Right lung (tissue), 5 donors: Measurements from ENCODE around the gene KLK12. TPM values are rescaled to one million over a fixed set of nuclear protein-coding genes. Genes with fewer than 3 reads are reported as not detected.

Source experiments
- DNase-seq, 2 donors: peaks; one replicate each; pipeline ENCODE4 v3.0.0-alpha.2; 2013
- polyA plus RNA-seq, 5 donors: library from polyadenylated mRNA; unstranded; fragments of 120-200 nt; gene quantifications; one replicate each; pipeline versions ENCODE4 v1.2.1 to v1.2.3, GENCODE V29; 2013; ENCODE audit warnings: inconsistent platforms in 1 of 5, low replicate concordance in 1 of 5; ENCODE audit not compliant: insufficient read length in 5 of 5, insufficient read depth in 1 of 5

KLK12 gene
- polyA plus RNA-seq, 5 donors: 0.39 to 0.76 (median 0.59) TPM

- DNase-seq: no peak
Measured at GRCh38 chr19:51055866-51056265, 21.1 kb upstream of the KLK12 start.

- DNase-seq: no peak
Measured at GRCh38 chr19:51047031-51047335, 12.2 kb upstream of the KLK12 start.

DNA sequence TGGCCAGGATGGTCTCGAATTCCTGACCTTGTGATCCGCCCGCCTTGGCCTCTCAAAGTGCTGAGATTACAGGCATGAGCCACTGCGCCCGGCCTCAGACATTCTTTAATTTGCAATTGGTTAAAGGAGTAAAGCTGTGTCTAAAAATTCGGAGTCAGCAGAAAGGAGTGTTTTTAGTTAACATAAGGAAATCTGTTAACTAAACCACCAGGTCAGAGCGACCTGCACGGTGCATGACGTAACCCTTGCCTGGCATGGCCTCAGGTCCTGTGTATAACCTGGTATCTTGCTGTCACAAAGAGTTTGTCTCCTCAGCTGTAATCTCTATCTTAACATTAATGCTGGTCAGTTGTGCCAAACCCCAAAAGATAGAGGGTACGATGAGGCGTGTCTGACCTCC is 9.5 kb upstream of the KLK12 start:
- no peak for DNase-seq

DNA sequence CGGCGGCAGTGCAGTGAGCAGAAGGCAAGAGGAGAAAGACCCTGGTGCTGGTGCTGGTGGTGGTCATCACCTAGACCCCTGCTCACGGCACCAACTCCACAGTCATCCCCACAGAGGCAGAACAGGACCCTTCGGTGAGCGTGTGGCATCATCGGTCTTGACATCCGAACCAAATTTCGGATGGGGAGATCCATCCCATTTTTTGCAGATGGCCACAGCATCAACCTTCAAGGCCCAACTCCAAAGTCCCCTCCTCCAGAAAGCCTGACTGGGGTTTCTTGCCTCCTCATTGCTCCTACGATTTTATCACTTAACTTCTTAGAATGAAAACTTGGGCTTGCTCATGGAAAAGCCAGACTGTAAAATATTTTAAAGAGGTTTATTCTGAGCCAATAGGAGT is 8.7 kb upstream of the KLK12 start:
- DNase-seq: no peak

DNA sequence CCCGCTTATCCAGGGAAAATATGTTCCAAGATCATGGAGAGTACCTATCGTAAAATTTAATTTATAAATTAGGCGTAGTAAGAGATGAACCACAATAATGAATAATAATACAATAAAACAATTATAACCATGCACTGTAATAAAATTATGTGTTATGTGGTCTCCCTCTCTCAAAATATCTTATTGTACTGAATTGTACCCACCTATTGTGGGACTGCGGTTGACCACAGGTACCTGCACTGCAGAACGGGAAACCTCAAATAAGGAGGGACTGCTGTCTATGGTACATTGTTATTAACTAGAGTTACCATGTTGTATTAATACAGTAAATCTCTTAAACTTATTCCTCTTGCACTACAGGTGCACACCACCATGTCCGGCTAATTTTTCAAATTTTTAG is 5.3 kb upstream of the KLK12 start:
- DNase-seq: no peak

DNA sequence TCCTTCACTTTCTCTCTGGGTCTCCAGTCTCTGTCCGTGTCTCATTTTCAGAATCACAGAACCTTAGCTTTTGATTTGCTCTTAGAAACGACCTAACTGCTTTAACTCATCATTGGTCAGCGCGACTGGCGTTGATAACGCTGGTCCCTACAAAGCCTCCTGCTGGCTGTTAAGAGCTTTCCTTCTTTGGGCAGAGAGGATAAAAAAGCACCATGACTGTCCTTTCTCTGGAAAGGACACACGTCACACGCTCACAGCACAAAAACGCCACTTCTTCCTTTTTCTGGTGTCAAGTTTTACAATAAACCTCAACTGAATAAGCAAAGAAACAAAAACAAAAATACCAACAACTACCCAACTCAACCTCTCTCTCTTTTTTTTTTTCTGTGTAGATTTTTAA is 1.7 kb upstream of the KLK12 start:
- no peak for DNase-seq

GRCh38 chr19:51031880-51032225 is 2.9 kb downstream of the KLK12 start:
- DNase-seq: no peak

GRCh38 chr19:51031220-51031879 is 3.5 kb downstream of the KLK12 start:
- no peak for DNase-seq

DNA sequence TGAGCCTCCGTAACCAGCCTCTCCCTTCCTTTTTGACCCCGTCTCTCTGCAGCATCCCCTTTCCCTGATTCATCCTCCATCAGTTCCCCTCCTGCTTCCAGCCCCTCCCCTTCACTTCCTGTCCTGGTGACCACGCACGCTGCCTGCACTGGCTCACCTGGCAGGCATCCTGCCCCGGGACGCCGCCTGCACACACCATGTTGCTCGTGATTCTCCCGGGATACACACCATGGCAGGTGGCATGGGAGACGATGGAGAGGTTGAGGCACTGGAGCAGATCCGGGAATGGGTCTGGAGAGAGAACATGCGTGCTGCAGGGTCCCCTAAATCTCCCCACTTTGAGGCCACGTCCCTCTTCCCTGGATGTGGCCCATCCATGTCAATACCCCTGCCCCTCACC is 4.2 kb downstream of the KLK12 start:
- no peak for DNase-seq

- DNase-seq: no peak
Measured at GRCh38 chr19:51029718-51030117, 5.1 kb downstream of the KLK12 start.

DNA sequence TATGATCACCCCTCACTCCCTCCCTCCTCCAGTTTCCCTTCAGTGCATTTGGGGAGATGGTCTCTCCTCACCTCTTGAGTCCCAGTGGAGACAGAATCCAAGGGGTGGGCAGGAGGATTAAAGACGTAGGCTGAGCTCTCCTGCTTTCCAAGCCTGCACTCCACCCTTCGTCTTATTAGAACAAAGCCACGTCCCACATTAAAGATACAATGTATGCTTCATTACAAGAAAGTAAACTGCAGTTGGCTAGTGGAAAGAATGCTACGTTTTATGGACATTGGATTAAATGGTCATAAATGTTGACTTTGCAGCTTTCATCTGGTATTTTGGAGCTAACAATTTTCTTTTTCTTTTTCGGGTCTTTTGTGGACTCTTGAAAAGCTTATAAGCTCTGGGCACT is 6.9 kb downstream of the KLK12 start:
- no peak for DNase-seq

DNA sequence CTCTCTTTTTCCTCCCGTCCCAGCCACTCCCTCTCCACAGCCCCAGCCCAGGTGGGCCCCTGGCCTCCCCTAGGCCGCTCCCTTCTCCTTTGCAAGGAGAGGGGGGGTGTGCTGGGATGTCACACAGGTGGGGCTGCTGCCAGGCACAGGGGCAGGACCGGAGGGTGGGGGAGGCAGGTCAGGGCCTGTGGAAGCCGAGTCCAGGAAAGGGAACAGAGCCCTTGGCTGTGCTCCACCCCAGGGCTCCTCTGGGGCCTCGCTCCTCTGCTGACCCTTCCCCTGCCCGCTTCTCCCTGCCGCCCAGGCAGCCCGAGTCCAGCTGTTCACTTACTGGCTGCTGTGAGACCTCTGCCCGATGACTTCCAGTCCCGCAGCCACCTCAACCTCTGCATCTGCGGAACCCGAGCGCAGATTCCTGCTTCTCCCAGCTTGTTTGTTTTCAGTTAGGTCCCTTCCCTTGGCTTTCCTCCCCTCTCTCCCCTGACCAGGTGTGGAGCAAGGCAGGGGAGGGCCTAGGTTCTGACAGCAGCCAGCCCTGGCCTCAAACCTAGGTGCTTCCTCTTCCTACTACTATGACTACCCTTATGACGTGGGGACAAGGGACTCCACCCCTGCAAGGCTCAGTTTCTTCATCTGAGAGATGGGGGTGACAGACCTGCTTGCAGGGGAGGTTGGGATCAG is 7.5 kb downstream of the KLK12 start:
- no peak for DNase-seq

DNA sequence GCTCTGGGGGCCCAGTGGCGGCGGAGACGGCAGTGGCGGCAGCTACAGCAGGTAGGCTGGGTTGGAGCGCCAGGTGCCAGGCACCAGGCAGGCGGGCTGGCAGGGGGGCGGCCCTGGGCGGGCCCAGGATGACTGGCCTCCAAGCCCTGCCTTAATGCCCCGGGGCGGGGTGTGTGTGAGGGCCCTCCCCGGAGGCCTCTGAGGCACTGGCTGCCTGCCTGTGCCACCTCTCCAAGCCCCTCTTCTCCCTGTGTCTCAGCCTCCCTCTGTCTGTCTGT is 8.3 kb downstream of the KLK12 start, which contains the start of gene KLK11:
TSS of gene KLK11 (minus strand) at position 63 of the 278 bp plus-strand sequence. CDS start 985 bp downstream, outside the sequence.
- no peak for DNase-seq

DNA sequence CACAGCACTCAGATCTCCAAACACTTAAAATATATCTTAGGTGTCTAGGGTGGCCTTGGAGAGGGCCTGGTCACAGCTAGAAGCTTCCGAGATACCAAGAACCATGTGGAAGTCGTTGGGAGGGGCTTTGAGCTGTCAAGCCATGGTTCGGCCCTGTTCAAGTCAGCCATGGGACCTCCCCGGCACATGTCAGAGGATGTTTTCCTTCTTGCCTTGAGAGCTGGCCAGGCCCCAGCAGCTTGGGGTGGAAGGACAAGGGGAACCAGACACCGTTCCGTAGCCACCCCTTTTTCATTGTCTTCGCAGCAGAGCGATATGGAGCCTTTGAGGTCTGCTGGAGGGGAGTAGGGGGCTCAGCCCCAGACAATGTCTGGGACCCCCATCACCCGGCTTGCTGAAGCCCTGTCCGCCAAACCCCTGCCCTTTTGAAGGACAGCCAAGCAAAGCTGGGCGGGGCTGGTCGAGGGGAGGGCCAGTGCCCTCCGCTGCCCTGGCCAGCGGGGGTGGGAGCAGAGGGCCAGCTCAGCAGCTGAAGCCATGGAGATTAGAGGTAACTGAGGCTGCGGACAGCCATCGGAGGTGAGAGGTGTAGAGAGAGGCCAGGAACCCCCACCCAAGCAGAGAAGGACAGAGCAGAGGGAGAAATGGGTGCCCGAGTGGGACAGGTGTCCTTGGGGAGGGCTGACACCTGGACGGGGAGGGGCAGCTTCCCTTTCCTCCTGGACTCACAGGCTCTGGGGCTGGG is 8.8 kb downstream of the KLK12 start:
- DNase-seq: no peak

DNA sequence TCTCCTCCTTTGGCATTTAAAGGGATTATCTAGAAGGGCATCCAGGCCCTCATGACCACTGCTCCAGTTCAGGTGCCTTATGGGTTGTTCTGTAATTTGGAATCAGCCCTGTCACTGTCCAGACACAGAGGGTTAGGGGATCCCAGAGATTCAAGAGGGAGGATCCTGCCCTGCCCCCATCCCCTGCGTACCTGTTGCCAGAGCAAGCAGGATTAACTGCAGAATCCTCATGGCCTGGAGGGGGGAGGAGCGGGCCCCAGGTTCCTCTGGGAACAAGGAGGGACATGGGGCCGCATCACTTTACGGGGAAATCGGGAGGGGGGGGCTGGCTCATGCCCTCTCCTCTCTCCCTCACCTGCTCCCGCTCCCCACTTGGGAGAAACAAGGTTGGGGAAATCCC is 9.4 kb downstream of the KLK12 start:
- DNase-seq: no peak

GRCh38 chr19:51024924-51025323 is 9.9 kb downstream of the KLK12 start:
- DNase-seq: no peak

DNA sequence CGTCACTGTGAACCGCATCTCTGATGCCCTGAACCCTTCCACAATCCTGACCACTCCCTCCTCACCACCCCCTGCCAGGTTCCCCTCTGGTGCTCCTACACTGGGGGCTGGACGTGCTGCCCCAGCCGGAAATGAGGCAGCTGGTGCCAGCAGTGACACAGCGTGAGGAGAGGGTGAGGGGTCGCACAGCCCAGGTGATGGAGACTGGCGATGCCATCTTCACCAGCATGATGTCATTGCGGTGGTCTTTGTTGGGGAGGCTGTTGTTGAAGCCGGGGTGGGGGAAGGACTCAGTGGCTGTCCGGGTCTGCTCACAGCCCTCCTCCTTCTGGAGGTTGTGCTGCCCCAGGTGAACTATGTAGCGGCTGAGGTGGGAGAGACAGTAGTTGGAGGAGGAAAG is 10.9 kb downstream of the KLK12 start:
- no peak for DNase-seq

GRCh38 chr19:51022526-51022925 is 12.3 kb downstream of the KLK12 start:
- DNase-seq: no peak

GRCh38 chr19:51020988-51021651 is 13.7 kb downstream of the KLK12 start:
- peak in 1 of 2 donors; percentile 37 for DNase-seq

DNA sequence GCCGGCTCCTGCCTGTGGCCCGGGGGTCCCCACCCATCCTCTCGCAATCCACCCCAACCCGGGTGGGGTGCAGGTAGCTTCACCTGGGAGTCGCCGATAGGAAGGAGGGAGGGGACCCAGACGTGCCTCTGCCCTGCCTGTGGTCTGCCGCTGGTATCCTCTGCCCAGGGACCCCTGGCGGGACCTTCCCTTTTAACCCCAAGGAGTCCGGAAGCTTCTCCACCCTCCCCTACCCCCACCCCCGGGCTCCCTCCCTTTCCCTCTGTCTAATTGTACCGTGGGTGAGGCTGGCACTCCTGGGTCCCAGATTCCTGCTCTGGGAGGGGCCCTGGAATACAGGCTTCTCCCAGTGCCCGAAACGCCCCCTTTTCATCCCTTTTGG is 15.3 kb downstream of the KLK12 start, which contains the start of gene KLK10:
TSS of gene KLK10 (minus strand) at position 166 of the 382 bp plus-strand sequence. CDS start 579 bp downstream, outside the sequence.
- no peak for DNase-seq

DNA sequence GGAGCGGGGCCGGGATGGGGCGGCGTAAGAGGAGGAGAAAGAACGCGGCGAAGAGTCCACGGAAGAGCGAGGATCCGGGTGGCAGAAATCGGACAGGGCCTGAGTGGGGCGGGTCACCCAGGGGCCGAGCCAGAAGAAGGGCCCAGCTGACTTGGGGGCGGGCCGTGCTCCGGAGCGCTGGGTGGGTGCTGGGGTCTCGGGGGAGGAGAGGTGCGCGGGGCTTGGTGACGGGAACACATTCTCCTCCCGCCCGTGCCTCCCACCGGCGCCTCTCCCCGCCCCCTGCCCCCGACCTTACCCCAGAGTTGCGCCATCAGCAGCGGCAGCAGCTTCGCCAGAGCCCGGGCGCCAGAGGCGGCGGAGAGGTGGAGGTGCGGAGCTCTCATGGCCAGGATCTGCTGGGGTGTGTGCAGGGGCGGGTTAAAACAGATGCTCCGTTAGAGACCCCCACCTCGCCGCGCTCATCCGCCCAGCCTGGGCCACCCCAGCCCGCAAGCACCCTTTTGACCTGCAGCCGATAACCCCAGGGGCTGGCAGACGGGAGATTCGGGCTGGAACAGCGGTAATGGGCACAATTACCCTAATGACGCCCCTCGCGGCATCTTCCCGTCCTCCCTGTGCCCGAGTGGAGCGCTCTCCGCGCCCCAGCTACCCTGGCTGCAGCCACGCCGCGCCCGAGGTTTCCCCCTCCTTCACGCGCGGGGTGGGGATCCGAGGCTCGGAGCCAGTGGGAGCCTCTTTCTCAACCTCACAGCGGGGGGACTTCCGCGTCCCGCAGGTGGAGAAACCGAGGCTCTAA is 15.9 kb downstream of the KLK12 start:
- DNase-seq: no peak
